AG10803 (cell line): ENCODE data around the gene MILR1.

Source experiments
- DNase-seq: peaks from one replicate; pipeline ENCODE4 v3.0.0; 2010; ENCODE audit warnings: low read depth
- H3K4me3 ChIP-seq: 2 replicates; pipeline ENCODE4 v1.5.1; 2011; ENCODE audit warnings: mild to moderate bottlenecking, low read length, control low read depth
- TF ChIP-seq, protein P1 (sequence below): conservative IDR thresholded peaks from 2 replicates; pipeline ENCODE4 v1.5.1; 2011; ENCODE audit warnings: mild to moderate bottlenecking, low read length, control low read depth, inconsistent platforms

The MILR1 gene

DNA sequence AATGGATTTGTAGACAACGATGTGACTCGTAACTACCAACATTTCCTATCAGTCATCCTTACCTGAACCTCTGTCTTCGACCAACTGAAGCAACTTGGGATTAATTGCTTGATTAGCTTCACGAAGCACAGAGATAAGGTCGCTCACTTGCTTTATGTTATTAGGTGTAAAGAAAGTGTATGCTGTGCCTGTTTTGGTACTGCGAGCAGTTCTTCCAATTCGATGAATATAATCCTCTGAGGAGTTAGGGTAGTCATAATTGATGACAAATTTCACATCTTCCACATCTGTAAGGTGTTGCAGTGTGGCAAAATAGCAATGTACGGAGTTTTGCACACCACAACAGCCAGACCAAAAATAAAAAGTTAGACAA is 51.6 kb downstream of the MILR1 start:
- H3K4me3 ChIP-seq: no peak overlapping the region
- DNase-seq: no peak
- TF ChIP-seq, protein P1, sequence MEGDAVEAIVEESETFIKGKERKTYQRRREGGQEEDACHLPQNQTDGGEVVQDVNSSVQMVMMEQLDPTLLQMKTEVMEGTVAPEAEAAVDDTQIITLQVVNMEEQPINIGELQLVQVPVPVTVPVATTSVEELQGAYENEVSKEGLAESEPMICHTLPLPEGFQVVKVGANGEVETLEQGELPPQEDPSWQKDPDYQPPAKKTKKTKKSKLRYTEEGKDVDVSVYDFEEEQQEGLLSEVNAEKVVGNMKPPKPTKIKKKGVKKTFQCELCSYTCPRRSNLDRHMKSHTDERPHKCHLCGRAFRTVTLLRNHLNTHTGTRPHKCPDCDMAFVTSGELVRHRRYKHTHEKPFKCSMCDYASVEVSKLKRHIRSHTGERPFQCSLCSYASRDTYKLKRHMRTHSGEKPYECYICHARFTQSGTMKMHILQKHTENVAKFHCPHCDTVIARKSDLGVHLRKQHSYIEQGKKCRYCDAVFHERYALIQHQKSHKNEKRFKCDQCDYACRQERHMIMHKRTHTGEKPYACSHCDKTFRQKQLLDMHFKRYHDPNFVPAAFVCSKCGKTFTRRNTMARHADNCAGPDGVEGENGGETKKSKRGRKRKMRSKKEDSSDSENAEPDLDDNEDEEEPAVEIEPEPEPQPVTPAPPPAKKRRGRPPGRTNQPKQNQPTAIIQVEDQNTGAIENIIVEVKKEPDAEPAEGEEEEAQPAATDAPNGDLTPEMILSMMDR: no peak

DNA sequence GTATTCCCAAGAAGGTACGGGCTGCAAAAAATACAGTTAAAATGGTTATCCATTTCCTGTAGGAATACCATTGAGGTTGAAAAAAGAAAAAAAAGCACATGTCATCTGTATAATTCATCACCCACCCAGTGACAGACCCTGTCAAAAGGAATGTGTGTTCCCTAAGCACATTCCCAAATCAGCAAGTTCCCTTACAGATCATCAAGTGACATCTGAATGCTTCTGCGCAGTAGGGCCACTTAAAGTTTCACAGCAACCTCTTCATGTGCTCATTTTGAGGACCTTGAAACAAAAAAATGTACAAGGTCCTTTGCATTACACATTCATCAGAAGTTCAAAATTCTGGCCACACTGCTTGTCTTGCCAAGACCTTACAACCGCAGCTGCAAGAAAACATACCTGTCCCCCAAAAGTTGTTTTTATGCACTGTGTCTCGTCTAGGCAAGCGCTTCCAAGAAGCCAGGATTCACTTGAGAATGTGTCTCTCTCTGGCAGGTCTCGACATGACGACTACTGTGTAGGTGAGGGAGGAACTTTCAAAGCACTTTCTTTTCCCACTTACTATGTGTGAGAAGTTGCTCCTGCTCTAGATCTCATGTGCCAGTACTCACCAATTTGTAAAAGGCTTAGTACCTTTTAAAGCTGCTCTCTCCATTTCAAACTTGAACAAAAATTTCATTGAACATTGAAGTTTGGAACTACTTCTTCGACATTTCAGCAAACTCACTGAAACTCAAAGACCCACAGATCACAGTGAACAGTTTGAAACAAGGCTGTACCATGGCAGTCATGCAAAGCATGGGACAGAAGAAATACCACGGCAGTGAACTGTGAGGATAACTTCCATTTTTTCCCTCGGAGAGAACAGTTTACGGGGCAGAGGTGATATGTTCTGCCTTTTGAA is 52.2 kb downstream of the MILR1 start:
- no peak for DNase-seq

DNA sequence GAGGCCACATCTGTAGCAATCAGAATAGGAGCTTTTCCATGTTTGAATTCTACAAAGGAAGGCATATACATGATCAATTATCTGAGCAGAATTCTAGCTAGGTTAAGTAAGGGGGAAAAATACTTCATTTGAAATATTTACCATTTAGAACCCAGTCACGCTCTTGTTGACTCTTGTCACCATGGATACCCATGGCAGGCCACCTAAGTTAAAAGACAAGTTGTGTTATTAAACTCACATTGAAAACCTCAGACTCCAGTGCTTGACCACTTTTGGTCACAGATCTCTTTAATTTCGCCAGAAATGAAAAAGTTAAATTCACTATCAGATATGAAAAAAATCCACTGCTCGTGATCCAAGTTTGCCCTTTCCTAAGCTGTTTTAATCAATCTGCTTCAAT is 53.1 kb downstream of the MILR1 start:
- TF ChIP-seq, protein P1: no peak
- no peak for DNase-seq
- no peak overlapping the region for H3K4me3 ChIP-seq

More for the DNA sequence above, 52.2 kb downstream of the MILR1 start:
- no peak overlapping the region for H3K4me3 ChIP-seq
- TF ChIP-seq, protein P1: no peak

DNA sequence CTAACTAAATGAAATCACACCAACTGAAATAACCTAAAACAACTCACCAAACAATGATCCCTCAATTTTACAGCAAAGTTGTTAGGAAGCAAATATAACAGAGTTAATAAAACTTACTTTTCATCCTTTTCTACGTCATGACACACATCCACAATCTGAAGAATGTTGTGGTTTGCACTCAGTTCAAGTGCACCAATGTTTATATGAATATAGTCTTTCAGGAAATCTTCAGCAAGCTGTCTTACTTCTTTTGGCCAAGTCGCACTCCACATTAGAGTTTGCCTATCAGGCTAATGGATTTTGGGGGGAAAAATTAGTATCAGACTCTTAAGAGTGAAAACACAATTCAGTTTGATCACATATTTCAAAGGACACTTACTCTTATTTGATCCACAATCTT is 53.9 kb downstream of the MILR1 start:
- peak; percentile 27 for DNase-seq

DNA sequence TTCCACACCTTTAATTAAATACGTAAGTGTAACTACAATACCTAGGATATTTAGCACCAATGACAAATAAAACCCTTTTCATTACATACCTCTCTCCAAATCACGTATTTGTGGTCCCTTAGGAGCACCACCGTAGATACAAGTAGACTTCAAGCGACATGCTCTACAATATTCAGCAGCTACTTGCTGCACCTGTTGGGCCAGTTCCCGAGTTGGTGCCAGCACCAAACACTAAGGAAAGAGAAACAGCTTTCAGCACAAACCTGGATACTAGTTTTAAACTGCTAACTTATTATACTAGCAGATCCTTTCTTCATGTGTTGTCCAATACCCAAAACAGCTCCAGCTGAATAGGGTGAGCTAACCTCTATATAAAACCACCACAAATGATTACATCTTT is 54.4 kb downstream of the MILR1 start:
- TF ChIP-seq, protein P1: no peak
- H3K4me3 ChIP-seq: no peak overlapping the region; the same call in 1 of the 2 replicates
- DNase-seq: no peak

More for the DNA sequence above, 53.9 kb downstream of the MILR1 start:
- TF ChIP-seq, protein P1: no peak
- no peak overlapping the region for H3K4me3 ChIP-seq

DNA sequence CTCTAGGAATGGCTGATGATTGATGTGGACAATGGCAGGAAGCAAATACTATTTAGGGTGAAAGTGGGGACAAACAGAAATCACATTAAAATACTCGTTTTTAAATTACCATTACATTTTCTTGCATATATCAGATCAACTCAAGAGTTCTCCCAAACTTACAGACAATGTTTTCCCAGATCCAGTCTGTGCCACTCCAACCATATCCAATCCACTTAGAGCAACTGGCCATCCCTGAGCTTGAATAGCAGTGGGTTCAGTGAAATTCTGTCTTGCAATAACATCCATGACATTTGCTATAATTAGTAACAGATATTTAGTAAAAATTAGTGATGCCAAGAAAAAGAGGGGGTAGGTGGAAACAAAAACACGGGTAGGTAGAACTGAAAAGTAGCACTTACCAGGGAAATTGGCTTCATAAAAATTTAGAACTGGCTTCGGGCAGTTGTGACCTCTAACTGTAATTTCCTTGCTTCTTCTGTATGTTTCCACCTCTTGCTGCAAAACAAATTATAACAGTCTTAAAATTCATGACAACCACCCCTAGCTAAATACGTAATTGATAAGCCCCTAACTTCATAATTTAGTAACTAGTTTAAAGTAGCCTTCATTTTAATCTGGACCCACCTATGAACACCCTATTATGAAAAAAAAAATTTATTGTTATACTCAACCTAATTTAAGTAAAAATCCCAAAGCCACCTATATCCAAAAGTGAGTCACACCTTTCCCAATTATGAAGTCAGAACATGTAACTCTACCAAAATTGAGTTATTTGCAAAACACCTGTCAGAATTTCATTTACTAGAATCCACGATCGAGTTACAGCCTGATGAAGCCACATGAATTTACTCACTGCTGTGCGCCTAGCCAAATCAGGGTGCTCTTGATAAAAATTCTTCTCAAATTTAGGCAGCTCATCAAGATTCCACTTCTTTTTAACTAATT is 55.2 kb downstream of the MILR1 start:
- peak; percentile 15 for DNase-seq
- TF ChIP-seq, protein P1: no peak
- peak overlapping the region; percentile 96 for H3K4me3 ChIP-seq
